ENCODE data around the gene RPH3AL.

- TF ChIP-seq CTCF (IDR thresholded peaks at IDR 0.05) (no peak), POLR2A (IDR thresholded peaks at IDR 0.05) (no peak)
These were observed 175.5 kb downstream of the RPH3AL start for GRCh38 chr17:177155-177554.
